Measurements from ENCODE around the gene TEPSIN.

DNA sequence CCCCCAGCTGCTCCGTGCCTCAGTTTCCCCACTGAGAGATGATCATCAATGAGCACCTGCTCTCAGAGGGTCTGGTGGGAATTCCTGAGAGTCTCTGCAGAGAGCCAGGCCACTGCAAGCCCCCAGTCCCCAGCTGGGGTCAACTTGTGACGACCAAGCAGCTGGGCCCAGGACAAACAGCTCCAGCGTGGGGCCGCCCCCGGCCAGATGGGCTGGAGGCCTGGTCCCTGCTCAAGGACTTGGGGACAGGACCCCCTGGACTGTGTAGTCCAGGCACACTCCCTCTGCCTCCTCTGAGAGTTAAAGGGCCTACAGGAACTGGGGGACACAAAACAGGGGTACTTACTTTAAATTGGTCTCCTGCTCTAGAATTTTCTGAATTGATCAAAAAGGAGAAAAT is 56.3 kb downstream of the TEPSIN start:
- TF ChIP-seq EZH2 (IDR thresholded peaks at IDR 0.05; ENCODE audit: borderline replicate concordance, low read depth, low read length, severe bottlenecking), result no peak
- TF ChIP-seq, protein P1, sequence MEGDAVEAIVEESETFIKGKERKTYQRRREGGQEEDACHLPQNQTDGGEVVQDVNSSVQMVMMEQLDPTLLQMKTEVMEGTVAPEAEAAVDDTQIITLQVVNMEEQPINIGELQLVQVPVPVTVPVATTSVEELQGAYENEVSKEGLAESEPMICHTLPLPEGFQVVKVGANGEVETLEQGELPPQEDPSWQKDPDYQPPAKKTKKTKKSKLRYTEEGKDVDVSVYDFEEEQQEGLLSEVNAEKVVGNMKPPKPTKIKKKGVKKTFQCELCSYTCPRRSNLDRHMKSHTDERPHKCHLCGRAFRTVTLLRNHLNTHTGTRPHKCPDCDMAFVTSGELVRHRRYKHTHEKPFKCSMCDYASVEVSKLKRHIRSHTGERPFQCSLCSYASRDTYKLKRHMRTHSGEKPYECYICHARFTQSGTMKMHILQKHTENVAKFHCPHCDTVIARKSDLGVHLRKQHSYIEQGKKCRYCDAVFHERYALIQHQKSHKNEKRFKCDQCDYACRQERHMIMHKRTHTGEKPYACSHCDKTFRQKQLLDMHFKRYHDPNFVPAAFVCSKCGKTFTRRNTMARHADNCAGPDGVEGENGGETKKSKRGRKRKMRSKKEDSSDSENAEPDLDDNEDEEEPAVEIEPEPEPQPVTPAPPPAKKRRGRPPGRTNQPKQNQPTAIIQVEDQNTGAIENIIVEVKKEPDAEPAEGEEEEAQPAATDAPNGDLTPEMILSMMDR (IDR thresholded peaks at IDR 0.05; ENCODE audit: borderline replicate concordance, extremely low read depth, low read length, poor library complexity, severe bottlenecking), result no peak

Measured in DND-41 (cell line).